ENCODE data around the gene ZFHX2.
A peak's percentile ranks its signal among the peaks of the same experiment; 100 is the strongest.

ZFHX2 gene

GRCh38 chr14:23487216-23487615, 64.3 kb downstream of the ZFHX2 start:
- Mint-ChIP-seq H3K36me3 (peaks cover 45% of the 10 kb centered on the region), H3K27ac (no peak overlapping the region), H3K9me3 (no peaks in the 10 kb centered on the region), H3K4me3 (no peak overlapping the region), H3K4me1 (peaks cover 20% of the 10 kb centered on the region), H3K27me3 (no peaks in the 10 kb centered on the region)
- ATAC-seq: no peak

- Mint-ChIP-seq H3K4me1 (peaks cover 25% of the 10 kb centered on the region), H3K4me3 (no peak overlapping the region), H3K36me3 (peaks cover 54% of the 10 kb centered on the region), H3K9me3 (no peaks in the 10 kb centered on the region), H3K27me3 (no peaks in the 10 kb centered on the region), H3K27ac (no peak overlapping the region)
- ATAC-seq: no peak
Measured at GRCh38 chr14:23486036-23486435, 65.5 kb downstream of the ZFHX2 start.

DNA sequence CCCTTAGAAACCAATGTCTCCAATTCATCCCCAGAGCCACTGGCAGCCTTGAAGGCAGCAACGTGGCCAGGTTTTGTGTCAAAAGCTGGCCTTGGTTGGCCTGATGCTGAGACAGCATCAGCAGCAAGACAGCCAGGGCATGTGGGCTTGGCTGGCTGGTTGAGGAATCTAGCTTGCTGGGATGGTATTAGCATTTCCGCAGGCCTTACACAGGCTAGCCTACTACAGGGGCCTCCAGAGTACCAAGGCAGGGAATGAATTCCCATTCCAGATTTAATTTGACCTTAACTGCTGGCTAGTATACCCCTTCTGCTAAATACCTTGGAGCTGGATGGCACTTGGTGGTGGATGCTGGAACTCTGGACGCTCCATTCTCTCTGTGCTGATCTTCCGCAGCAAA, 66.2 kb downstream of the ZFHX2 start:
- Mint-ChIP-seq H3K9me3 (no peaks in the 10 kb centered on the region), H3K27me3 (no peaks in the 10 kb centered on the region), H3K36me3 (peaks cover 55% of the 10 kb centered on the region), H3K27ac (no peak overlapping the region), H3K4me1 (peaks cover 25% of the 10 kb centered on the region), H3K4me3 (no peak overlapping the region)
- no peak for ATAC-seq

- peaks cover 52% of the 10 kb centered on the region for H3K36me3 Mint-ChIP-seq
- no peaks in the 10 kb centered on the region for H3K27me3 Mint-ChIP-seq
- no peak for ATAC-seq
- peaks cover 25% of the 10 kb centered on the region for H3K4me1 Mint-ChIP-seq
- no peak overlapping the region for H3K4me3 Mint-ChIP-seq
- H3K27ac Mint-ChIP-seq: no peak overlapping the region
- no peaks in the 10 kb centered on the region for H3K9me3 Mint-ChIP-seq
Measured at GRCh38 chr14:23483236-23483854, 68.2 kb downstream of the ZFHX2 start.

DNA sequence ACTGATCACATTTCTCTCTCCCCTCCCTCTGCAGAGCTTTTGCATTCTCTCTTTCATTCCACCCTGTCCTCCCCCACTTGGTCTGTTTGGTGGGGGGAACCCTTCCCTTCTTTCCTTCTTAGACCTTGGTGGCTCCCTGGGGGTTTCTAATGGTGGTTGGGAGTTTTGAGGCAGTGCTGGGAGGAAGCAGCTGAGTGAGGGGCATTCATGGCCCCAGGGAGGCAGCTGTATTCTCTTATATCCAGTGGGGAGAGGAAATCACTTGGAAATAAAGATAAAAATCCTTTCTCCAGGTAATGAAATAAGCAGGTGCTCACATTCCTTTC, 68.8 kb downstream of the ZFHX2 start:
- H3K9me3 Mint-ChIP-seq: no peaks in the 10 kb centered on the region
- ATAC-seq: no peak
- H3K36me3 Mint-ChIP-seq: peaks cover 57% of the 10 kb centered on the region
- no peak overlapping the region for H3K4me3 Mint-ChIP-seq
- H3K27me3 Mint-ChIP-seq: no peaks in the 10 kb centered on the region
- H3K27ac Mint-ChIP-seq: no peak overlapping the region
- peaks cover 25% of the 10 kb centered on the region for H3K4me1 Mint-ChIP-seq

DNA sequence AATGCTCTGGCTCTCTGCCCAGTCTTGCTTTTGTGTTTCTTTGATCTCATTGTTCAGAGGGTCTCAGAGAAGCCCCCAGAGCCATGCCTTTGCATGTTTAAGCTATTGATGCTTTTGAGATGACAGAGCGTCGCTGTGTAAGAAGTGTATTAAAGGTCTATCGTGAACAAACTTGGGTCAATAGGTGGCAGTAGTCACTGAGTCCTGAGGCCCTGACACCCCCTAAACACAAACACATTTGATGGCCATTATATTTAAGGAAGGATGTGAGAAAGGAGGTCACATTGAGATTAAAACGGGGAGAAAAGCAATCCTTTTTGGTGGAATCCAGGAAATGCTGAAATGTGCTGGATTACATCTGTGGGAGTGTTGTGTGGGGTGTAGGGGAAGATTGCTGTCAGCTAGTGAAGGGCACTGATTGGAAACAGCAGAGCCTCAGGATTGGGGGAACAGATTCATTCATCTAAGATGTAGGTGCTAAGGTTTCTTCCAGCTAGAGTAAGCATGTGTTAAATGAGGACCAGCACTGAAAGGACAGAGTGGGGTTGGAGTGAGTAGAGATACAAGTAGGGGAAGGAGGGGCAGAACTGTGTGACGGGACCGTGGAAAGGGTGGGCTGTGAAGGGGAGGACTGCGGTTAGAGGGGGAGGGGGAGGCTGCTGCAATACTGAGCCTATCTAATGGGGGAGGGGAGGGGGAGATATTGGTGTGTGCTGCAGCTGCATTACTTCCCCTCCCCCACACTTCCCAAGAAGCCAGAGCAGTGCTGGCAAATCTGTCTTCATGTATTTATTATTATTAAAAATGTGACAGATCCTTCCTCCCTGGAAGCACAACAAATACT, 69.4 kb downstream of the ZFHX2 start:
- H3K36me3 Mint-ChIP-seq: peaks cover 58% of the 10 kb centered on the region
- H3K27me3 Mint-ChIP-seq: no peaks in the 10 kb centered on the region
- no peak overlapping the region for H3K27ac Mint-ChIP-seq
- ATAC-seq: no peak
- H3K4me1 Mint-ChIP-seq: peaks cover 25% of the 10 kb centered on the region
- H3K4me3 Mint-ChIP-seq: no peak overlapping the region
- no peaks in the 10 kb centered on the region for H3K9me3 Mint-ChIP-seq

DNA sequence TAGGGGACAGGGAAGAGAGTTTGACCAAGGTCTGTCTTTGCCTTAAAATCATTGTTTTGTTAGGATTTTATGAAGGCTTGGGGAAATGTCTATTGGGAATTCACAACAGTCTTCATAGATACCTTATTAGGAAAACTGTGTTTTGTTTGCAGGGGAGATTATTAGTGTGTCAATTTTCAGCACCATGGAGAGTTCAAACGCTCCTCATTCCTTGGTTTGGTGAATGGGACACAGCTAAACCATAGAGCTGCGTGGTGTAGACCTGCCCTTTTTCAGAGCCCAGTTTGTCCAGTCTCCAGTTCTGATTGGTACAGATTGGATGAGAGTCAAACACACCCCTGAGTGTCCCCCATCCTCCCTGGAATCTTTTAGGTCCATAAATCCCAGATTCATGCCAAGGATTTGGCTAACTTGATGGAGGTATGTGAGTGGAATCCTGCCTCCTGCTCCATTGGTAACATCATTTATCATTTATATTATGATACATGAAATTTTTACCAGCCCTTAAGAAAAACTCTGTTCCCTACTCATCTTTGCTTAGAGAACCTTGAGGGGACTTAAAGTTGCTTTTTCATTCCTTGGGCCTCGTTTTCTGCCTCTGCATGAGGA, 70.1 kb downstream of the ZFHX2 start:
- Mint-ChIP-seq H3K27me3 (no peaks in the 10 kb centered on the region), H3K4me3 (no peak overlapping the region), H3K36me3 (peaks cover 58% of the 10 kb centered on the region), H3K27ac (no peak overlapping the region), H3K4me1 (peaks cover 19% of the 10 kb centered on the region), H3K9me3 (no peaks in the 10 kb centered on the region)
- no peak for ATAC-seq

DNA sequence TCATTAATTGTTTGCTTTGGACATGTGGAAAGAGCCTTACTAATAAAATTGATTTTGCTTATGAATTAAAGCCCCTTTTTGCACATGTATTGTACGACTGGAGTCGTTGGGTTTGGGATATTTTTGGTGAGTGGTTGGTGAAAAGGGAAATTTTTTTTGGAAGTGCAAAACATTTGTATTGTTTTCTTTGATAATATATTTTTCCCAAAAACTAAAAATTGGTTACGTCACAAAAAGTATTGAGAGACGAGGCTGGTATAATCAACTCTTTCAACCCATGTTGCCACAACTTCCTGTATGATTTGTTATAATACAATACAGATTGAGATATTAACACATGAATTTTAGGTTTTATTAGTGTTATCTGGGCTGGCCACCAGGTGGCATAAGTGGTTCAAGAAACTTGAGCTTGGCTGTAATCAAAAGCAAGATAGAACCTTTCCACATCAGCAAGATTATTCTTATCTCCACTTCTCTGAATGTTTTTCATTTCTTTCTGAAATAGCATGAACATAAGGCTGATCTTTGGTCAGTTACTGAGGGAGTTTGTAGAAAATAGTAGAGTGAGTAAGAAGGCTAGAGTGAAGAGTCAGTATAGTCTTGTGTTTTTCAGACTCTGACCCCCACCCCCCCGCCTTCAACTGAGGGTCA, 73.3 kb downstream of the ZFHX2 start:
- ATAC-seq: peak; percentile 50
- Mint-ChIP-seq H3K4me1 (peaks cover 13% of the 10 kb centered on the region), H3K4me3 (no peak overlapping the region), H3K27me3 (no peaks in the 10 kb centered on the region), H3K9me3 (no peaks in the 10 kb centered on the region), H3K27ac (no peak overlapping the region), H3K36me3 (peaks cover 62% of the 10 kb centered on the region)

DNA sequence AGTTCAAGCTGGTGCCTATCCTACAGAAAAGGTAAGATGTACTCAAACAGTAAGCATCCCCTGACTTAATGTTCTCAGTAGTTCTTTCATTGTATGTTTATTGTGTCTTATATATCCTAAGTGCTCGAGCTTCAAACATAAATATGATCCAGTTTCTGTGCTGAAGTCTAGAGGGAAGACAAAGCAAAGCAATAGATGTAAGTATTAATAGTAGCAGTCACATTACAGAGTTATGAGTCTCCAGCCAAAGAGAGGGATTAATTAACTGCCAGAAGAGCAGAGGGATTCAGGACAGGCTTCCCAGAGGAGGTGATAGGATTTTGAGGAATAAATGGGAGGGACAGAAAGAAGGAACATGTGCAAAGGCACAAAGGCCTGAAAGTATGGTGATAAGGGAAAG, 80.6 kb downstream of the ZFHX2 start:
- no peaks in the 10 kb centered on the region for H3K9me3 Mint-ChIP-seq
- H3K27ac Mint-ChIP-seq: no peak overlapping the region

More for the DNA sequence above, 80.6 kb downstream of the ZFHX2 start:
- ATAC-seq: no peak
- H3K4me3 Mint-ChIP-seq: peak overlapping the region; percentile 43
- H3K27me3 Mint-ChIP-seq: no peaks in the 10 kb centered on the region
- H3K36me3 Mint-ChIP-seq: peaks cover 24% of the 10 kb centered on the region
- H3K4me1 Mint-ChIP-seq: peaks cover 7% of the 10 kb centered on the region
